Gastroesophageal sphincter (tissue), 3 donors: ENCODE results near the gene HNRNPR.

ENCODE experiments used
- CTCF ChIP-seq, 4 experiments: fragments of 200-600 bp in 2 of 4; fragments of 450-650 bp in 2 of 4; sonication (generic) in 1 of 4; IDR thresholded peaks; one replicate each; pipeline ENCODE4 v1.5.1; 2017 to 2019; ENCODE audit warnings: antibody characterized with exemption in 4 of 4, mild to moderate bottlenecking in 2 of 4, moderate library complexity in 2 of 4
- EP300 ChIP-seq: sonication (generic); formaldehyde crosslinking; IDR thresholded peaks from one replicate; pipeline ENCODE4 v1.6.1; 2017; ENCODE audit warnings: antibody characterized with exemption, mild to moderate bottlenecking

GRCh38 chr1:23282957-23283356 is 61.1 kb downstream of the HNRNPR start:
- TF ChIP-seq CTCF (IDR thresholded peaks at IDR 0.05): no peak
- no peak for TF ChIP-seq EP300
